ENCODE data around the gene FAM131C.

GRCh38 chr1:16019644-16020277 is 53.7 kb downstream of the FAM131C start:
- TF ChIP-seq, protein P1, sequence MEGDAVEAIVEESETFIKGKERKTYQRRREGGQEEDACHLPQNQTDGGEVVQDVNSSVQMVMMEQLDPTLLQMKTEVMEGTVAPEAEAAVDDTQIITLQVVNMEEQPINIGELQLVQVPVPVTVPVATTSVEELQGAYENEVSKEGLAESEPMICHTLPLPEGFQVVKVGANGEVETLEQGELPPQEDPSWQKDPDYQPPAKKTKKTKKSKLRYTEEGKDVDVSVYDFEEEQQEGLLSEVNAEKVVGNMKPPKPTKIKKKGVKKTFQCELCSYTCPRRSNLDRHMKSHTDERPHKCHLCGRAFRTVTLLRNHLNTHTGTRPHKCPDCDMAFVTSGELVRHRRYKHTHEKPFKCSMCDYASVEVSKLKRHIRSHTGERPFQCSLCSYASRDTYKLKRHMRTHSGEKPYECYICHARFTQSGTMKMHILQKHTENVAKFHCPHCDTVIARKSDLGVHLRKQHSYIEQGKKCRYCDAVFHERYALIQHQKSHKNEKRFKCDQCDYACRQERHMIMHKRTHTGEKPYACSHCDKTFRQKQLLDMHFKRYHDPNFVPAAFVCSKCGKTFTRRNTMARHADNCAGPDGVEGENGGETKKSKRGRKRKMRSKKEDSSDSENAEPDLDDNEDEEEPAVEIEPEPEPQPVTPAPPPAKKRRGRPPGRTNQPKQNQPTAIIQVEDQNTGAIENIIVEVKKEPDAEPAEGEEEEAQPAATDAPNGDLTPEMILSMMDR (optimal IDR thresholded peaks at IDR 0.05 in 1 of 3, IDR thresholded peaks at IDR 0.05 in 1 of 3, conservative IDR thresholded peaks at IDR 0.05 in 1 of 3; ENCODE audit: extremely low read depth in 1 of 3, insufficient read depth in 2 of 3, low read length in 3 of 3): no peak
- TF ChIP-seq EZH2 (IDR thresholded peaks at IDR 0.05; ENCODE audit: low read length): no peak
